ENCODE measurements around the gene LIM2.
A peak's percentile ranks its signal among the peaks of the same experiment; 100 is the strongest.
"Not testable (repeated sequence)": the region's sequence is repeated elsewhere in the genome, so short reads cannot be mapped to it uniquely, and the experiment has no call there.

Gene LIM2, protein sequence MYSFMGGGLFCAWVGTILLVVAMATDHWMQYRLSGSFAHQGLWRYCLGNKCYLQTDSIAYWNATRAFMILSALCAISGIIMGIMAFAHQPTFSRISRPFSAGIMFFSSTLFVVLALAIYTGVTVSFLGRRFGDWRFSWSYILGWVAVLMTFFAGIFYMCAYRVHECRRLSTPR

DNA sequence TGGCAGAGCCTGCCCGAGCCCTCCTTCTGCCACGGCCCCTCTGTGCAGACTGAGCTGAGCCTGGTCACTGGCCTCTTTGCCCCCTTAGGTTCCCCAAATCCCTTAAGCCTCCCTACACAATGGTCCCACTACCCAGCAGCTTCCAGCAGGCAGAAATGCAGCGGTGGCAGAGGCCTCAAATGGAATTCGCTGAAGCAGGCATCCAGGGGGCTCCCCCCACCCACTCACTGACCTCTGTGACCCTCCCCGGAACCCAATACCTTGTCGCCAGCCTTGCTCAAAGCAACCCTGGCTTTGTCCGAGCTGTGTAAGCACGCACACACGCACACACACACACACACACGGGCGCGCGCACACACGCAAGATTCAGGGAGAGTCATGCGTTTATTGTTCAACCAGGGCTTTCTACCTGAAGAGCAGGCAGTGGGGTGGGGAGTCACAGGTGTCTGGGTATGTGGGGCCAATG lies at the start of gene LIM2:
TSS of gene LIM2 (minus strand) at position 51 of the 466 bp plus-strand sequence. CDS start 531 bp downstream, outside the sequence.
- DNase-seq: no peak

DNA sequence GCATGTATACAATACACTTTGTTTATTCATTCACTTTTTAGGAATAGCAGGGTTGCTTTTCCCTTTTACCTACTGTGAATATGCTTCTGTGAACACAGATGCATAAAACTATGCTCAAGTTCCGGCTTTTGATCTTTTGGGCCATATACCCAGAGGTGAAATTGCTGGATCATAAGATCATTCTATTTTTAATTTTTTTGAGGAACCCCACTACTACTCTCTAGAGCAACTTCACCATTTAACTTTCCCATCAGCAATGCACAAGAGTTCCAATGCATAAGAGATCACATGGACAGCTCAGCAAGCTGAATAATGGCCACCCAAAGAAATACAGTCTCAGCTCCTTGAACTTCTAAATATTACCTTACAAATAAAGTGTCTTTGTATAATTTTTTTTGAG lies 46.7 kb upstream of the LIM2 start:
- no peak for DNase-seq

DNA sequence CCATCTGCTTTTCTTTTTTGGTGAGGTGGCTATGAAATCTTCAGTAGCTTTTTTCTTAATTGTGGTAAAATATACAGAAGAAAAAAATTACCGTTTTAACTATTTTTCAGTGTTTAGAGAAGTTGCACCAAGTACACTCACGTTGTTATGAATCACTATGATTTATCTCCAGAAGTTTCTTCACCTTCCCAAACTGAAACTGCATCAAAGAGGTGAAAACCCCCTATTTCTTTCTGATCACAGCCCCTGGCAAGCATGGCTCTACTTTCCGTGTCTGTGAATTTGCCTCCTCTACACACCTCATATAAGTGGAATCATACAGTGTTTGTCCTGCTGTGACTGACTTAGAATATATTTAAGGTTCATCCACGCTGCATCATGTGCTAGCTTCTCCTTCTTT lies 45.3 kb upstream of the LIM2 start:
- DNase-seq: no peak

DNA sequence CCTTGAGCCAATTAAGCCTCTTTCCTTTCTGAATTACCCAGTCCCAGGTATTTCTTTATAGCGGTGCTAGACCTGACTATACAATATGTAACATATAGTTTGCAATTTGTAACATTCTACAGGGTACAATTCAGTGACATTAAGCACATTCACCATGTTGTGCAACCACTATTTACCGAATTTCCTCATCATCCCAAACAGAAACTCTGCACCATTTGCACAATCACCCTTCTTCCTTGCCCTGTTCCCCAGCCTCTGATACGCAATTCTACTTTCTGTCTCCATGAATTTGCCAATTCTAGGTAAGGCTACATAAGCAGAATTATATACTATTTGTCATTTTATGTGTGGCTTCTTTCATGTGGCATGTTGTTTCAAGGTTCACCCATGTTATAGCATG lies 43.4 kb upstream of the LIM2 start:
- DNase-seq: no peak

DNA sequence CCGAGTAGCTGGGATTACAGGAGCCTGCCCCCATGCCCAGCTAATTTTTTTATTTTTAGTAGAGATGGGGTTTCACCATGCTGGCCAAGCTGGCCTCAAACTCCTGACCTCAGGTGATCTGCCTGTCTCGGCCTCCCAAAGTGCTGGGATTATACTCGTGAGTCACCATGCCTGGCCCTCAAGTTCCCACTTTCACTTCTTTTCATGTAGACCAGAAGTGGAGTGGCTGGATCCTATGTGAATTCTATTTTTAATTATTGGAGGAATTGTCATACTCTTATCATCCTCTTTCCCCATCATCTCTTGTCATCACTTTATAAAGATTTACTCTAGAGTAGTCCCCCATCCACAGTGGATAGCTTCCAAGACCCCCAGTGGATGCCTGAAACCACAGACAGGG lies 42.4 kb upstream of the LIM2 start:
- no peak for DNase-seq

DNA sequence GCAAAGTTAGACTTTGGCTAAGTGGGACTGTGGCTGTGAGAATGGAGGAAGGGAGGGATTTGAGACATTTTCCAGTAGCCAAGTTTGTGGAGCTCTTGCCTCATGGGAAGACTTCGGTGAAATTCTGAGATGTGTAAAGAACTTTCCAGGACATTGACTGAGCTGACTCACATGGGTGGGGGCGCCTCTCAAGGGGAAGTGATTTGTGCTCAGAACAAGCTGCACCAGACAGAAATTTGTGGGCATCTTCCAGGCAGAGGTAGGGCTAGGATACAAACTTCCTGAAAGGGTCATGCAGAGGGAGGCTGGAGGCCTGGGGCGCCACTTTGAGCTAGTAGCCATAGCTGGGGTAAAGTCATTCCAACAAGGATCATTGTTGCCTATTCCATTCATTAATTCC lies 39.4 kb upstream of the LIM2 start:
- DNase-seq: no peak

DNA sequence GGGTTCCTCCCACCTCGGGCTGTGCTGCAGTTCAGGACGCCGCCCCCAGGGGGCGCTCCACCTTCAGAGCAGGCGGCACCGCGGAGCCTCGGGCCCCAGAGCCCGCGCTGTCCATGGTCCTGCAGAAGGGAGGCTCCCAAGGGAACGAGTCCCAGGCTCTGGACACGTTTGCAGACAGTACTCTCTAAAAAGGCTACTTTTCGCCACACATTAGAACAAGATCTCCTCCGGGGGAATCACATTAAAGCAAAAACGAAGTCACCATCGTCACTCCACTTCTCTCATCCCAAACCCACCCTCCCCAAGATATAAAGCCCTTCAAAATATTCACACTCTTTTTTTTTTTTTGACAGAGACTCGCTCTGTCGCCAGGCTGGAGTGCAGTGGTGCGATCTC lies 34.3 kb upstream of the LIM2 start:
- peak; percentile 89 for DNase-seq

DNA sequence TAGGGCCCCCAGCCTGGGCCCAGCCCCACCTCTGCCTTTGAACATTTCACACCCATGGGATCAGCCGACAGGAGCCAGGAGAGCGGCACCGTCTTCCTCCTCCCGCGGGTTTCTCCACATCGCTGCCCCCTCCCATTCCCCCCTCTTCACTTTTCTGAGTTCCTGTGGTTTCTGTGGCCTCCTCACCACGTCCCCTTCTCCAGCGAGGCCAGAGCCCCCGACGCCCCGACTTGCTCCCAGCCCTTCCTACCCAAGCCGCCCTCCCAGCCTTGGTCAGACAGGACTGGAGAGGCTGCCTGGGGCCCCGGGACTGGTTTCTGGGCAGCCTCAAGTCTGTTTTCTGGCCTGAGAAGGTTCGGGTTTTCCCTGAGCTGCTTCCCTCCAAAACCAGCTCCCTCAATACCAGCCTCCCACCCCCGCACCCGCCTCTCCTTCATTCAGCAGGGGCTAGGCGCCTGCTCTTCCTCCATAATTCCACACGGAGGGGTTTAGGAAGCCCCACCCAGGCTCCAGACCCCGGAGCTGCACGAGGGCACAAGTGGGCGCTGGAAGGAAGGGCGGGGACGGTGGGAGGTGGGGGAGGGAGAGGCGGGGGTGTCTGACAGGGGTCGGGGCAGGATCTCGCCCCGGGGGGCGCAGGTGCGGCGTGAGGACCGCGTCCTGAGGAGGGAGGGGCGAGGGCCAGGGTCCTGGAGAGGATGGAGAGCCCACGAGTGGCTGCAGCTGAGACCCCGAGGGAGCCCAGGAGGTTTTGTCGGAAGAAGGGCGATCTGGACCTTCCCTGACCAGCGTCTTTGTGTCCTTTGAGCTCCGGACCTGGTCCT lies 33.7 kb upstream of the LIM2 start:
- no peak for DNase-seq

DNA sequence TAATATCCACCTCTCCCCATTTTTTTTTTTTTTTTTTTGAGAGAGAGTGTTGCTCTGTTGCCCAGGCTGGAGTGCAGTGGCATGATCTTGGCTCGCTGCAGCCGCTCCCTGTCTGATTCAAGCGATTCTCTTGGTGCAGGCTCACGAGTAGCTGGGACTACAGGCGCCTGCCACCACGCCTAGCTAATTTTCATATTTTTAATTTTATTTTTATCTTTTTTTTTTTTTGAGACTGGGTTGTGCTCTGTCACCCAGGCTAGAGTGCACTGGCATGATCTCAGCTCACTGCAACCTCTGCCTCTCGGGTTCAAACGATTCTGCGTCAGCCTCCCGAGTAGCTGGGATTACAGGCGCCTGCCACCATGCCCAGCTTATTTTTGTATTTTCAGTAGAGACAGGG lies 32.7 kb upstream of the LIM2 start:
- not testable (repeated sequence) for DNase-seq

DNA sequence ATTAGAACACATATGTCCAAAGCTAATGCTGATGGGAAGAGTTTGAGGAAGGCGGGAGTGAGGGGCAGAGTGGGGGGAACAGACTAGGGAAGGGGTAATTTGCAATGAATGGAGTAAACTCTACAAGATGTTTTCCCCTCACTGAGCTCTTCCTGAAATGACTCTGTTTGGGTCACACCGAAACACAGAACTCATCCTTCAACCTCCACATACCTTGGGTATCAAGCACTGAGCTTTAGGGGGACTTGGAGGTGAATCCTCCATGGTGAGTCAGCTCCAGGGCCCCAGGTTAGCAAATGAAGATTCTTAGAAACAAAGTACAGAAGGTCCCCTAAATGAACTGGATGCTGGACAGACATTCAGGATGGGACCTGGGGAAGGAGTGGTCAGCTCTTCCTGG lies 30.9 kb upstream of the LIM2 start:
- DNase-seq: no peak

DNA sequence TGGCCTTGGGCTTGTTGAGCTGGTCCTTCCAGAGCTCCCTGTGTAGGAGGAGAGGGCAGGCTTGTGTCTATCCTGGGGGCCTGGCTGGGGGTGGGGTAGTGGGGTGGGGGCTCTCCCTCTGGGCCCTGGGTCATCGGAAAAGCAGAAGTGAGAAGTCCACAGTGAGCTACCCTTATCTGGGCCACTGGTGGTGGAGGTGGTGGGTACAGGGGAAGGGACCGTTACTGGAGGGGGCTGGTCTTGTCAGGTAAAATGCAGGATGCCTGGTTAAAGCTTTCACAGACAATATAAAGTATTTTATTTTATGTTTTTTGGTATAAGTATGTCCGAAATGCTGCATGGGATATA lies 30.0 kb upstream of the LIM2 start:
- DNase-seq: no peak

DNA sequence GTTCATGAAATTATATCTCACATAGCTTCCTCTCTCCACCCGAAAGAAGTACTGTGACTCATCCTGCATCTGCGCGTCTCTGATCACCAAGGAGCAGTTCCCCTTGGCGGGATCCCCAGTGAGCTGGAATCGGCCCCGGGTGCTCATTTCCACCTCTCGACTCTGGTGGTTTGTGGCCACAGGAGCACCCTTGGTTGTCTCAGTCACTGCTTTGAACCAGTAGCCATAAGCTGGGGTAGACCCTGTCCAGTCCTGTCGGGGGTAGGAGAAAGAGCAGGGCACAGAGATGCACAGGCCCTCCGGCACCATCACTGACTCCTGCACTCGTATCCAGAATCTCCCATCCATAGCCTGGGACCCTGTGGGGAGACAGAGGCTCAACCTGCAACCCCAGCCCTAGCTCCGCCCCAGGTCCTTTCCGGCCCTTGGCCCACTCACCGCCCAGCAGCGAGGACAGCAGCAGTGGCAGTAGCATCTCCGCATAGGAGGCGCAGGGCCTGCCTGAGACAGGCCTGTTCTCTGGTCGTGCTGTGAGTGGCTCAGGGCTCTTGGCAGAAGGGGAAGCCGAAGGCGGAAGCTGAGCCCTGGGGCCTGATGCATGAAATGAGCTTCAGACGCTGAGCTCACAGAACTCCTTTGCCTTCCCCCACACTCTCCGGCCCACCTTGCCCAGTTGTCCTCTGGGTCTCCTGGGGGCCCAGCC lies 29.5 kb upstream of the LIM2 start, which contains the start of gene SIGLEC10:
TSS of gene SIGLEC10 (minus strand) at position 536 of the 703 bp plus-strand sequence. CDS start at position 475, 61 bp downstream.
- DNase-seq: peak; percentile 53

DNA sequence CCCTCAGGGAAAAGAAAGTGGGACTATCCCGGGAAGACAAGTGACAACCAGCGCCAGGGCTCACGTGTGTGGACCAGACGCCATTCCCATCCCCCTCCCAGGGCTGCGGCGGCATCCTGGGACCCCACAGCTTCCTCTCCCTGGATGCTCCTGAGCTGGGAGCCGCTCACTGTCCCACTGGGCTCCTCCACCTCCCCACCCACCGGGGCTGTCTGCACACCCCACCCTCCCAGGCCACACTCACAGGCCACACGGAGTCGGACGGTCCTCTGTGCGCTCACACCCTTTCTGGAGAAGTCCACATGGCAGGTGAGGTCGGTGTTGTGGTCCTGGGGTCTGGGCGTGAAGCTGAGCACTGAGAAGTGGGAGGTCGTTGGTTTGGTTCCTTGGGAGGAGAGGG lies 28.6 kb upstream of the LIM2 start:
- not testable (repeated sequence) for DNase-seq

DNA sequence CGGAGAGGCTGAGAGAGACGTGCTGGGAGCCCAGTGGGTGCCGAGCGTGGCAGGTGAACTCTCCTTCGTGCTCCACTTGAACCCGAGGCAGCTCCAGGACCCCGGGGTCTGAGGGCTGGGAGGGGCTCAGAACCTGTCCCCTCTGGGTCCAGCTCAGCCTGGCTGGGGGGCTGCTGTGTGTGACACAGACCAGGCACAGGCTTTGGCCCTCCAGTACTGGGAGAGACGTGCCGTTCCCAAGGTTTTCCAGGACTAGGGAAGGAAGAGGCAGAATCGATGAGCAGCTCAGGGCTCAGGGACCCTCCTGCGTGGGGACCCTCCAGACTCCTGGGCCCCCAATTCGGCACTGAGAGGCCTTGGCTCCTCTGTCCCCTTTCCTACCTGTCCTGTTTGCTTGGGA lies 27.4 kb upstream of the LIM2 start:
- no peak for DNase-seq

DNA sequence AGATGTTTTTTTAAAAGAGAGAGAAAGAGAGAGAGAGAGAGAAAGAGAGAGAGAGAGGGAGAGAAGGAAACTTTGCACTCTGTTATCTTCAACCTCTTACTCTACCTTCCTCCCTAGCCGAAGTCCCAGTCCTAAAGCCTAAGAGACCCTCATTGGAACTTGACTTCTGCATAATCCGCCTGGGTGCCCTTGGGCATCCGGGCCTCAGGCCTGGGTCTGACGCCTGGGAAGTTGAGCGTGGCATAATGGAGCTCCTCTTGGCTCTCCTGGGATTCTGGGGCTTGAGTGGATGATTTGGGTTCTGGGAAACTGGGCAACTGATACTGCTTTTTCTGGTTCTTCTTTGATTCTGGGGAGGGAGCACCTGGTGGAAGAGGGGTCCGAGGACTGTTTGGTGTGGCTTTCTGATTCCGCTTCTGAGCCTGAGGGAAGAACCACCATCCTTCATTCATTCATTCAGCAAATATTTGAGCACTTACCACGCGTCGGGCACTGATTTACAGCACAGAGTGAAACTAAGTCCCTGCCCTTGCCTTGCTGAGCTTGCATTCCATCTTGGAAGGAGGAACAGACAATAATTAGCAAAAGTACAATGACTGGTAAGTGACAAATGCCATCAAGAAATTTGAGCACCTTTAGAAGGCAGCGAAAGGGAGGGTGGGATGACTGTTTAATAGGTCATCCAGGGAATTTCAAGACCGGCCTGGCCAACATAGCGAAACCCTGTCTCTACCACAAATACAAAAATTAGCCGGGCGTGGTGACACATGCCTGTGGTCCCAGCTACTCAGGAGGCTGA lies 23.4 kb upstream of the LIM2 start:
- DNase-seq: no peak

DNA sequence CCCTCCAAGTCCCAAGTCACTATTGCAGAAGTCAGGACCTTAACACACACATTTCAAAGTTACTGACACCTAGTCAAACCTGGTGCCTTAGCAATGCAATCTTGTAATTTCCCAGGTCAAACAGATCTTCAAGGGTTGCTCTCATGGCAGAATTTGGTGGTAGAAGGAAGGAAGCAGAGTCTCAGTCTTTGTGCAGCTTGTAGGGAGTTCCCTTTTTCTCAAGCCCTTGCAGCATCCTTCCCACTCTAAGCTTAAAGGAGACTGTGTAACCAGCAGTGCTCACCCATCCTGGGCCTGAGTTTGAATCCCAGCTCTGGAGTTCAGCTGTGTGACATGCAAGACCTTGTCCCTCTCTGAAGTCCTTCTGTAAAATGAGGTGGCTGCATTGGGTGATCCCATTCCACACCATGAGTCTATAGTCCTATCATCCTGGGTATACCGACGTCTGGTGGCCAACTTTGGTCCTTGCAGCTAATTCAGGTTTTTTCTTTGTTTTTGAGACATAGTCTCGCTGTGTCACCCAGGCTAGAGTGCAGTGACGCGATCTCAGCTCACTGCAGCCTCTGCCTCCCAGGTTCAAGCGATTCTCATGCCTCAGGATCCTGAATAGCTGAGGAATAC lies 19.8 kb upstream of the LIM2 start:
- peak; percentile 44 for DNase-seq

DNA sequence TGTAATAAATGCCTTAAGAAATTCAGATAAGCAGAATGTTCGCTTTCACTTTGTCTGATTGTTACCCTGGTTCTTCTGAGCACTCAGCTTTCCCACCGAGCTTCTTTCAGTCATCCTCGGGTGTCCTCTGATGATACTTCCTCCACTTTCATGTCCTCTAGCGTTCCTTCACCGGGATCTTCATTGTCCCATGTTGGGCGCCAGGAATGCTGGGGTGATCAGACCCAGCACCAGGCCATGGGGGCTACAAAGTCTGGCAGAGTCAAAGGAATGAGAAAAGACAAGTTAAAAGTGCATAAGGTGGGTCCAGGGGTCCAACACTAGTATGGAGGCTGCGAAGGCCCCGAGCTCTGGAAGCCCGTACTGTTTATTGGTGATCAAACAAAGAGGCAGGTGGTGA lies 14.3 kb upstream of the LIM2 start:
- no peak for DNase-seq

DNA sequence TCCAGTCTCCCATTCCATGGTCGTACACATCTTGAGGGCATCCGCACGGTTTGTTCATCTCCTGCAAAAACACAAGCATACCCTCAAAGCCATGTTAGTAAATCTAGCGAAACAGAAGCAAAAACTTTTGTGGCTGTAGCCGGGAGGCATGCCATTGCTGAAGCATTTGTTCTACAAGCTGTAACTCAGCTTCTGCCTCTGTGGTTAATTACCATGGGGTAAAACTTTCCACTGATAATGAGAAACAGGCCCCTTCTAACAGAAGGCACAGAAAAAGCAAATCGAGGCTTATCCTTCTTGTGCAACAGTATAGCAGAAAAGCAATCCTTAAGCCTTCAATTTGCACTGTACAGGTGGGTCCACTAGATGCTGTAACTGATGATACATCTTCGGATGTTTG lies 12.2 kb upstream of the LIM2 start:
- not testable (repeated sequence) for DNase-seq

DNA sequence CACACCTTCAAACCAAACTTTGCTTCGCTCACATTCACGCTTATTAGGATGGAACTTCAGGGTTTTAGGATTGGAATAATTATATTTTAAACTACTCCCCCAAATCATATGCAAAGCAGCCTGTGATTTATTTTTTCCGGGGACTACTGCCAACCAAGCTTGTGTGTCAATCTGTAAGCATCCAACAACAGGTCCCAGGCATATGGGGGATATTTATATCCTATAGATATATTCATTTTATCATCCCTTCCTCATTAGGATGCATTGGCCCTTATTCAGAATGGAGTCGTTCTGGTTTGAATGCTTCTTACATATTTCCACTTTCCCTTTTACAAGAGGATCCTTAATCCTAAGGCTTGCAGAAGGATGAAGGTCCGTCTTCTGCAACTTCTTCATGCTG lies 11.5 kb upstream of the LIM2 start:
- DNase-seq: no peak

DNA sequence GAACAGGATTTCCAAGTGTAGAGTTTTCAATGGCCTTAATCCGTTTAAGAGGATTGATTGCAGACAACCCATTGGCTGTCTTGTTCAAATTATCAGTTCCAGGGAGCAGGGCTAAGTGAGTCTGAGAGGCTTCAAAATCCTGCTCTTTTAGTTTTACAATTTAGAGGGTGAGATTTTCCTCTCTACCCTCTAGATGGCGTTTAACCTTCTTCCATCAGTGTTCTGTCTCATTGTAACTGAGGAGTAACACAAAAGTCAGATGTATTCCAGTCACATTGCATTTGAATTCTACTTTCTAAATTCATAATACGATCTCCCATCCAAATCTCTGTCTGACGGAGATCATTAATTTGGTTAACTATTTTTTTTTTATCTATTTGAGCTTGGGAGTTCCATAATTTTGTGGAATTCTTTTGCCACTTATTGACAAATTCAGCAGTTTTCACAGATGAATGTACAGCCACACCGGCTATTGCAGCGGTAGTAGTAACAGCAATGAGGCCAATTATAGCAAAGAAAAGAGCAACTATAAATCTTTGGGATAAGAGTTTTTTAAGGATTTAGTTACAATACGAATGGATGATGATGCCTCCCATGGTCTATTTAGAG lies 10.4 kb upstream of the LIM2 start:
- peak; percentile 55 for DNase-seq

DNA sequence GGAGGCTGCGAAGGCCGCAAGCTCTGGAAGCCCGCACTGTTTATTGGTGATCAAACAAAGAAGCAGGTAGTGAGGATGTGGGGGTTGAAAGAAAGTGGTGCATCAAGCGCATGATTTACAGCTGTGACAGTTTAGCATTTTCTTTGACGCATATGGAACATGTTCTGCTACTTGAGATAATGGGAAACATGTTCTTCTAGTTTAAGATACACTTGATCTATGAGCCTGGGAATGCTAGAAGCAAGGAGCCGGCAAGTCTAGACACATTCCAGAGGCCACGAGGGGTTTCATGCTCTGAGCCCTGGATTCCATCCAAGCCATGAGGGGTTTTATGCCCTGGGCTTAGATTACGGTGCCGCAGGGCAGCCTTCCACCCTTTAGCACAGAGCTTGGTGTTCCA lies 9.7 kb upstream of the LIM2 start:
- not testable (repeated sequence) for DNase-seq

DNA sequence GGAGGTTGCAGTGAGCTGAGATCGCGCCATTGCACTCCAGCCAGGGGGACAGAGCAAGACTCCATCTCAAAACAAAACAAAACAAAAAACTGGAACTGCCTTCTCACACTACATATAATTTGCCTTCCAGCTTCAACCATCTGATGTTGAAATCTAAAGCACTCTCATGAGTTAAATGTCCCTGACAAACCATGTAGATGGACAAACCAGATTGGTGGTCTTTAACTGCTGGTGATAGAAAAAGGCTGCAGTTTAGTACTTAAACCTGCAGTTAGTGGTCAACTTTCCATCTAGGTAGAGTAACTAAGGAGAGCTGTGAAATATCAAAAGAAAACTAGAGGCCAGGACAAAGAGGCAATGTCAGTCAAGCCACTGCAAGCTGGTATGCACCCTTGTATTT lies 8.4 kb upstream of the LIM2 start:
- DNase-seq: no peak

Measured in activated CD4-positive, alpha-beta T cell treated with anti-CD3 and anti-CD28 coated beads, Interleukin-10, Interleukin-2, amounts not matched to agents 100 ng/mL and 50 ng/mL, durations not matched to agents 16 hours and 8 hours (primary cell).